A549 (cell line): ENCODE measurements around the gene IL17F.

Experiments
- BHLHE40 ChIP-seq: IDR thresholded peaks from 2 replicates; pipeline ENCODE4 v1.6.1; 2012; ENCODE audit warnings: low read depth, low read length, inconsistent platforms
- CEBPB ChIP-seq, 2 experiments: fragments of >200 bp in 1 of 2; sonication (Bioruptor Twin) in 1 of 2; formaldehyde crosslinking in 1 of 2; IDR thresholded peaks; 2 replicates each; pipeline ENCODE4 v1.6.1; 2012 to 2016
- POLR2A ChIP-seq: IDR thresholded peaks from 2 replicates; pipeline ENCODE4 v1.6.1; 2012; ENCODE audit warnings: mild to moderate bottlenecking, low read length
- TF ChIP-seq, protein P1 (sequence below): fragments of >200 bp; sonication (Bioruptor Twin); formaldehyde crosslinking; IDR thresholded peaks from 3 replicates; pipeline ENCODE4 v1.5.1; 2016

GRCh38 chr6:52244400-52244799 is at the start of gene IL17F:
- TF ChIP-seq, protein P1, sequence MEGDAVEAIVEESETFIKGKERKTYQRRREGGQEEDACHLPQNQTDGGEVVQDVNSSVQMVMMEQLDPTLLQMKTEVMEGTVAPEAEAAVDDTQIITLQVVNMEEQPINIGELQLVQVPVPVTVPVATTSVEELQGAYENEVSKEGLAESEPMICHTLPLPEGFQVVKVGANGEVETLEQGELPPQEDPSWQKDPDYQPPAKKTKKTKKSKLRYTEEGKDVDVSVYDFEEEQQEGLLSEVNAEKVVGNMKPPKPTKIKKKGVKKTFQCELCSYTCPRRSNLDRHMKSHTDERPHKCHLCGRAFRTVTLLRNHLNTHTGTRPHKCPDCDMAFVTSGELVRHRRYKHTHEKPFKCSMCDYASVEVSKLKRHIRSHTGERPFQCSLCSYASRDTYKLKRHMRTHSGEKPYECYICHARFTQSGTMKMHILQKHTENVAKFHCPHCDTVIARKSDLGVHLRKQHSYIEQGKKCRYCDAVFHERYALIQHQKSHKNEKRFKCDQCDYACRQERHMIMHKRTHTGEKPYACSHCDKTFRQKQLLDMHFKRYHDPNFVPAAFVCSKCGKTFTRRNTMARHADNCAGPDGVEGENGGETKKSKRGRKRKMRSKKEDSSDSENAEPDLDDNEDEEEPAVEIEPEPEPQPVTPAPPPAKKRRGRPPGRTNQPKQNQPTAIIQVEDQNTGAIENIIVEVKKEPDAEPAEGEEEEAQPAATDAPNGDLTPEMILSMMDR, result no peak
- no peak for TF ChIP-seq POLR2A
- no peak for TF ChIP-seq BHLHE40
- TF ChIP-seq CEBPB (IDR thresholded peaks at IDR 0.05), result no peak
